GM21737 (cell line): ENCODE data around the gene FAM221B.

Experiments used
- ATAC-seq: cut with Tn5 transposase; IDR thresholded peaks from one replicate; pipeline ENCODE4 v1.9.1; 2021; ENCODE audit warnings: mild to moderate bottlenecking, moderate library complexity; ENCODE audit not compliant: unreplicated experiment

Gene FAM221B

GRCh38 chr9:35822926-35823325 lies 5.6 kb downstream of the FAM221B start:
- ATAC-seq = no peak

DNA sequence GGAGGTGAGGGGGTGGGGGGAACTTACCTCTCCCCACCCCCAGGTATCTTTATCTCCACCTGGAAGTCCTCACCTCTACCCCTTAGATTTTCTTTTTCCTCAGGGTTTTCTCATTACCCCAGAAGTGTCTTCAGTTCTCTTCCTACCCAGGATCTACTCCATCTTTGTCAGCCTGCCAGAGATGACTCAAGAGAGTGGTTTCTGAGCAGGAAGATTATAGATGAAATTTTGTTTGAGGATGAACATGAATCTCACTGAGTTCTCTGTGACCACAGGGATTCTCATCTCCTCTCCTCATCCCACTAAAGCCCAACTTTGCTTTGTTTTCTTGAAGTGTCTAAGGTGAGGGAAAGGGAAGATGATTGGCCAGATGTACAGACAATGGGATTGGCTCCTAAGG lies 8.5 kb downstream of the FAM221B start:
- no peak for ATAC-seq

DNA sequence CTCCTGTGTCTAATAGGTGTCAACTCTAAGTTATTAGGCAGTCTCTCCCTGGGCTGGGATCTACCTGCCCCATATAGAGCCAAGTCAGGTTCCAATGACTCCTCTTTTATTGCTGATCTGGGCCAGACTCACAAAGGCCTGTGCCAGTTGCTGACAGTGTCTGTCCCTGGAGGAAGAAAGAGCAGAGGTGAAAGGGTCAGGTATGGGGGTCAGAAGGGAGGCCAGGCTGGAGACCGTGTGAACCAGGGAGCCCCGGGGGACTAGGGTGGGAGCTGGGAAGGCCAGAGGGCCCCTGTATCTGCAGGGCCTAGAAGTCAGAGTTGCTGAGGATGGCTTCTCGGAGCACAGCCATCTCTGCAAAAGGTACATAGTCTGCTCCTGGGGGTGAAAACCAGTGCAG lies 10.2 kb downstream of the FAM221B start:
- no peak for ATAC-seq

- ATAC-seq = no peak
Observed at GRCh38 chr9:35816708-35817107, 11.8 kb downstream of the FAM221B start.

- peak; percentile 73 for ATAC-seq
Observed at GRCh38 chr9:35814841-35815543, 13.5 kb downstream of the FAM221B start, which contains the start of gene HINT2. Gene HINT2 (minus strand): TSS chr9:35815042. CDS start chr9:35814979, 63 bp downstream.

GRCh38 chr9:35814106-35814840 lies 14.3 kb downstream of the FAM221B start:
- peak; percentile 20 for ATAC-seq

DNA sequence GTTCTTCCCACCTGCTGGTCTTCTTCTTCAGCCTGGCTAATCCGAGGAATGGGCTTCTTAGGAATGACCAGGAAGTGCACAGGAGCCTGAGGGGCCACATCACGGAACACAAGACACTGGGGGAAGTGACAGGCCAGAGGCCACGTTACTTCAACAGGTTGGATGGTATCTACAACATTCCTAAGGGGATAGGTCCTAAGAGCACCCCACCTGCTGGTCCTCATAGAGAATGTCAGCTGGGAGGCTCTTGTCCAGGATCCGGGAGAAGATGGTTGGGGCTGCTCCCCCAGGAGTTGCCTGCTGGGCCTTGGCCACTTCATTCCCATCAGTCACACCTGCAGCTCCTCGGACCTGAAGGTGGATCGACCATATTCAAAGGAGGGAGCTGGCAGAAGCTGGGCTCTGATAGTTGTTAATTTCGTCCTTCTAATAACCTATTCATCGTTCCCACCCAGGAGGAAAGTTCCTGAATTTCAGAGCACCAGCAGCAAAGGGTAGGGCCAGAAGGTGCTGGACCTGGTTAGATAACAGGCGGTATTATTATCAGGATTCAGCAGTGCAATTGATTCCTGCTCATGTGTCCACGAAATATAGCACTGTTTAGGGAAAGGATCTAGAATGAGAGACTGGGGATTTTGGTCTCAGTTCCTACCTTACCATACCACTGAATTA lies 15.0 kb downstream of the FAM221B start:
- ATAC-seq = no peak

- peak; percentile 54 for ATAC-seq
Observed at GRCh38 chr9:35812025-35812602, 16.4 kb downstream of the FAM221B start, which contains the start of gene SPAG8. Gene SPAG8 (minus strand): TSS chr9:35812262. CDS start chr9:35812147, 115 bp downstream.

DNA sequence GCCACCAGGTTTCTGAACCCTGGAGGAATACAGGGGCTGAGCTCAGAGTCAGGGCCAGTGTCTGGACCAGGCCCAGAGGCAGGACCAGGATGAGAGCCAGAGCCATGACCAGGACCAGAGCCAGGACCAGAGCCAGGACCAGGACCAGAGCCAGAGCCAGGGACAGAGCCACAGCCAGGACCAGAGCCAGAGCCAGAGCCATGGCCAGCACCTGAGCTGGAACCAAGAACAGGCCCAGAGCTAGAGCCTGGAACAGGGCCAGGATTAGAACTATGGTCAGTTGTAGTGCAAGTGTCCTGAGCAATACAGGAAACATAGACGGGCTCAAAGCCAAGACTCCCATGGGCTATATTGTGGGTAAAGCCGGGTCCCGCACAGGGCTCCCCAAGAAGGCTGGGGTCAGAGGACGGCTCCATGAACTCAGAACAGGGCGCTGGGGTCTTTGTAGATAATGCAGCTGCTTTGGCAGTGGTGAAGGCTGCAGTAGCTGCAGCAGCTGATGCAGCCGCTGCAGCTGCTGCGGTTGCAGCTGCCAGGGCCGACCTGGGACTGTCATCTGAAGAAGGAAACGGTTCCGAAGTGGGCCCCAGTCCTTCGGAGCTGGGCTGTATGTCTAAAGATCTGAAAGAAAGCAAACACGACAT lies 17.0 kb downstream of the FAM221B start:
- ATAC-seq = no peak

DNA sequence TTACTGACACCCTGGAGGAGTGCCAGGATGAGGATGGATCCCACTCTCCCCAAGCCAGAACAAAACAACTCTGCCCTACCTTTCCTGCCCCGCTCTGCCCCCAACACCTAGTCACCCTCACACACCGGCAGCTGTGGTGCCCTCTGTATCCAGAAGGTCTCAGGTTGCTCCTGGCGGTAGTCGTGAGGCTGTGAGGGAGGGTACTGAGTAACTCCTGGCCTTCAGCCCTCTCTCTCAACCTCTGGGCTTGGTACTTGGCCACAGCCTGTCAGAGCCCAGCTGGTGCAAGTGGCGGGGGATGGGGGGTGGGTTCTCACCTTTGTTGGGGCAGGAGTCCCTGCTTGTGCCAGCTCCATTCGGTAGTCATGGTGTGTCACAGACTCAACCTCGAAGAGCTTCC lies 18.4 kb downstream of the FAM221B start:
- no peak for ATAC-seq

- ATAC-seq = no peak
Observed at GRCh38 chr9:35808433-35808832, 20.1 kb downstream of the FAM221B start.

- ATAC-seq = no peak
Observed at GRCh38 chr9:35806101-35806500, 22.4 kb downstream of the FAM221B start.

DNA sequence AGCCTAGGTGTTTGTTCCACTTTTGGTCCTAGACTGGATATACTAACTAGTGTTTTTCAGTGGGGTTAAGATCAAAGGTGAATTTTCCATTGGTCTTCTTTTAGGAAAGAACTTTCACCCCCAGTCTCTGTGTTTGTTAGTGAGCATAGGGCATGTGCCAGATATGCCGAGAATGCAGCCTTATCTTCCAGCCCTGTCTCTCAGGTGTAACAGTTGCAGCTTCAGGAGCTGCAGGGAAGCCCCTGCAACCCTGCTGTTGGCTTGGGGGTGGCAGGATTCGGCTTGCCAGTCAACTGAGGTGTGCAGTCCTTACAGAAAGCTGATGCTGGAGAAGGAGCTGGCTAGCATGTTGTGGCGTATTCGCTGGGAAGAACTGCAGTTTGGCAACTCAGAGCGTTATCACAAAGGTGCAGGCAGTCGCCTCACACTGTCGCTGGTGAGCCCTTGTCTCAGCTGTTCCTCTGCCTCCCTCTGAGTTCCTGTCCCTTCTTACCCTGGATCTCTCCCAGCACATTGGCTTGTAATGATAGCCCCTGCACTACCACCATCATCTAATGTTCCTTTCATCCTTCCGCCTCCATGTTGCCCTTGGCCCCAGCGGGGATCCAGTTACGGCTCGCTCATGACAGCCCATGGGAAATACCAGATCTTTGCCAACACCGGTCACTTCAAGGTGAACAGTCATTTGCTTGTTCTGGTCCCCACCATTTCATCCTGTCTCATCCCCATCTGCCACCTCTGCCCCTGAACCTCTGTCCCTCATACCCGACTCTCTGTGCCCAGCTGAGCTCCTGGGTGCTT lies 27.0 kb downstream of the FAM221B start:
- ATAC-seq = no peak

- ATAC-seq = no peak
Observed at GRCh38 chr9:35800530-35800929, 28.0 kb downstream of the FAM221B start.

- no peak for ATAC-seq
Observed at GRCh38 chr9:35798658-35799374, 29.7 kb downstream of the FAM221B start.

GRCh38 chr9:35797311-35798109 lies 31.0 kb downstream of the FAM221B start:
- ATAC-seq = no peak

- ATAC-seq = no peak
Observed at GRCh38 chr9:35795695-35796094, 32.8 kb downstream of the FAM221B start.

- no peak for ATAC-seq
Observed at GRCh38 chr9:35793461-35793860, 35.1 kb downstream of the FAM221B start.

DNA sequence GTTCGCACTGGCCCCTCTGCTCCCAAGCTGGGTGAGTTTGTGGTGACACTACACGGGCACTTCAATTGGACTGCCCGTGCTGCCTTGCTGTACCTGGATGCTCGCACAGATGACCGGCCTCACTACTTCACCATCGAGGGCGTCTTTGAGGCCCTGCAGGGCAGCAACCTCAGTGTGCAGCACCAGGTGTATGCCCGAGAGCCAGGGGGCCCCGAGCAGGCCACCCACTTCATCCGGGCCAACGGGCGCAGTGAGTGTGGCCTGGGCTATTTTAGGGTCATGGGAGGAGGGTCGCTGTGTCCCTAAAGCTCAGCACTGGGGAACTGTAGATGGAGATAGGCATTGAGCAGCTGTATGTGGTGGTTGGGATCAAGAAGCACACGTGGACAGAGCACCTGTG lies 35.7 kb downstream of the FAM221B start:
- ATAC-seq = no peak
